ENCODE results near the gene CES3. TPM values are rescaled to one million over a fixed set of nuclear protein-coding genes. Genes with fewer than 3 reads are reported as not detected.

The CES3 gene
- total RNA-seq, 1 experiment from 2014 or later, result 0.64 TPM

- no TSS peak for BruUV-seq (replicated peaks)
- CTCF ChIA-PET, result interaction anchor here (1.0 kb wide), 1 partner anchor 11 kb away, joined by 3 read pairs; no protein-coding TSS in a partner anchor
- H3K9me3 Mint-ChIP-seq (ENCODE audit: low read depth, unreplicated experiment), result no peaks in the 10 kb centered on the region
- peaks cover 42% of the 10 kb centered on the region for H3K27me3 Mint-ChIP-seq (ENCODE audit: unreplicated experiment)
- DNase-seq, result no peak
- peaks cover 10% of the 10 kb centered on the region for H3K4me1 Mint-ChIP-seq (ENCODE audit: low read depth, unreplicated experiment)
- H3K27ac Mint-ChIP-seq (ENCODE audit: unreplicated experiment), result no peak overlapping the region
- H3K36me3 Mint-ChIP-seq (ENCODE audit: insufficient read depth, unreplicated experiment), result peaks cover 10% of the 10 kb centered on the region
- H3K4me3 Mint-ChIP-seq (ENCODE audit: low read depth, unreplicated experiment), result no peak overlapping the region
- intact Hi-C loops (cut with micrococcal nuclease; ENCODE audit: unreplicated experiment), result no loop called here
- no peak for TF ChIP-seq CTCF (IDR thresholded peaks at IDR 0.05; ENCODE audit: unreplicated experiment)
These were observed 40.0 kb upstream of the CES3 start for GRCh38 chr16:66920924-66921680.

- BruUV-seq (replicated peaks), result no TSS peak
- no peak for TF ChIP-seq CTCF (IDR thresholded peaks at IDR 0.05; ENCODE audit: unreplicated experiment)
- Mint-ChIP-seq H3K27me3 (ENCODE audit: unreplicated experiment) (peaks cover 37% of the 10 kb centered on the region), H3K9me3 (ENCODE audit: low read depth, unreplicated experiment) (no peaks in the 10 kb centered on the region), H3K4me1 (ENCODE audit: low read depth, unreplicated experiment) (peaks cover 13% of the 10 kb centered on the region), H3K27ac (ENCODE audit: unreplicated experiment) (no peak overlapping the region), H3K4me3 (ENCODE audit: low read depth, unreplicated experiment) (no peak overlapping the region), H3K36me3 (ENCODE audit: insufficient read depth, unreplicated experiment) (peaks cover 10% of the 10 kb centered on the region)
- CTCF ChIA-PET, result interaction anchor here (1.0 kb wide), 1 partner anchor 12 kb away, joined by 3 read pairs; no protein-coding TSS in a partner anchor
- no peak for DNase-seq
- intact Hi-C loops (cut with micrococcal nuclease; ENCODE audit: unreplicated experiment), result no loop called here
These were observed 39.2 kb upstream of the CES3 start for GRCh38 chr16:66921729-66922450.

GRCh38 chr16:66923247-66923731 is 37.8 kb upstream of the CES3 start:
- Mint-ChIP-seq H3K27ac (ENCODE audit: unreplicated experiment) (no peak overlapping the region), H3K4me1 (ENCODE audit: low read depth, unreplicated experiment) (peaks cover 27% of the 10 kb centered on the region), H3K27me3 (ENCODE audit: unreplicated experiment) (peaks cover 35% of the 10 kb centered on the region), H3K36me3 (ENCODE audit: insufficient read depth, unreplicated experiment) (peaks cover 15% of the 10 kb centered on the region), H3K4me3 (ENCODE audit: low read depth, unreplicated experiment) (no peak overlapping the region), H3K9me3 (ENCODE audit: low read depth, unreplicated experiment) (no peaks in the 10 kb centered on the region)
- CTCF ChIA-PET, result no interaction called here
- DNase-seq, result no peak
- TF ChIP-seq CTCF (IDR thresholded peaks at IDR 0.05; ENCODE audit: unreplicated experiment), result no peak
- BruUV-seq (replicated peaks), result no TSS peak
- intact Hi-C loops (cut with micrococcal nuclease; ENCODE audit: unreplicated experiment), result no loop called here

- H3K9me3 Mint-ChIP-seq (ENCODE audit: low read depth, unreplicated experiment), result no peaks in the 10 kb centered on the region
- peaks cover 35% of the 10 kb centered on the region for H3K27me3 Mint-ChIP-seq (ENCODE audit: unreplicated experiment)
- CTCF ChIA-PET, result no interaction called here
- peaks cover 33% of the 10 kb centered on the region for H3K4me1 Mint-ChIP-seq (ENCODE audit: low read depth, unreplicated experiment)
- H3K4me3 Mint-ChIP-seq (ENCODE audit: low read depth, unreplicated experiment), result no peak overlapping the region
- intact Hi-C loops (cut with micrococcal nuclease; ENCODE audit: unreplicated experiment), result no loop called here
- no peak overlapping the region for H3K27ac Mint-ChIP-seq (ENCODE audit: unreplicated experiment)
- no peak for DNase-seq
- no TSS peak for BruUV-seq (replicated peaks)
- no peak for TF ChIP-seq CTCF (IDR thresholded peaks at IDR 0.05; ENCODE audit: unreplicated experiment)
- peaks cover 15% of the 10 kb centered on the region for H3K36me3 Mint-ChIP-seq (ENCODE audit: insufficient read depth, unreplicated experiment)
These were observed 37.2 kb upstream of the CES3 start for GRCh38 chr16:66923866-66924265.
